Measurements from ENCODE around the gene CHRNB2. TPM values are rescaled to one million over a fixed set of nuclear protein-coding genes. Genes with fewer than 3 reads are reported as not detected.

Gene CHRNB2
- total RNA-seq, 1 experiment from 2014 or later: 1.8 TPM

DNA sequence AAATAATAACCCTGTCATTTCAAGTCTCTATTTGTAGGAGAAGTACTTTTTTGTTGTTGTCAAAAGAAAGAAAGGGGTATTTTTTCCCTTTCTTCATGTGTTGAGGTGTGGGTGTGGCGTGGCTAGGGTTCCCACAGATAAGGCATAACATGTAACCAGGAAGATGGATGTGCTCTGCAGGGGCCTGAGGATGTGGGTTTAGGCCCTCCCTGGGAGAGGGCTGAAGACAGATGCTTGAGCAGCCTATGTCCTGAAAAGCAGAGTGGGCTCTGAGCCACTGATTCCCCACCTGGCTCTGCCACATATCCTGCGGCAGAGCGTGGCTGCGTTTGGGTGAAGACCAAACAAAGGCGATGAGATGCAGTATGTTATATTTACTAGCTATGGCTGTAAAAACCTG, 54.3 kb downstream of the CHRNB2 start:
- H3K27ac ChIP-seq (ENCODE audit: insufficient read length, low read depth, low read length): no peak overlapping the region
- H3K14ac ChIP-seq (ENCODE audit: insufficient read depth, low read length): no peak overlapping the region
- H3K9me3 ChIP-seq (ENCODE audit: control insufficient read depth, low read depth, low read length): no peaks in the 10 kb centered on the region
- no peak overlapping the region for H4K8ac ChIP-seq (replicated peaks; ENCODE audit: insufficient read length, low read depth, low read length)
- H4K5ac ChIP-seq (ENCODE audit: insufficient read length, low read depth, low read length): no peak overlapping the region
- H3T11ph ChIP-seq (ENCODE audit: low read length): no peak overlapping the region
- H3K27me3 Mint-ChIP-seq (ENCODE audit: low read depth): no peaks in the 10 kb centered on the region
- H3K9me3 Mint-ChIP-seq: no peaks in the 10 kb centered on the region
- peaks cover 48% of the 10 kb centered on the region; the same call in 1 of the 2 replicates for H3K79me2 ChIP-seq (ENCODE audit: insufficient read depth, low read length)
- no peak overlapping the region for H3K23ac ChIP-seq (ENCODE audit: insufficient read length, low read depth, low read length)
- H3K4me1 Mint-ChIP-seq: peaks cover 23 to 24% of the 10 kb centered on the region in 2 experiments
- no peak overlapping the region for H2AFZ ChIP-seq (ENCODE audit: low read length)
- H3K4me1 ChIP-seq (ENCODE audit: insufficient read depth, low read length): no peaks in the 10 kb centered on the region
- H4K20me1 ChIP-seq (ENCODE audit: control insufficient read depth, insufficient read depth, insufficient read length): no peaks in the 10 kb centered on the region
- no peak overlapping the region for H3K4me2 ChIP-seq (ENCODE audit: insufficient read depth, insufficient read length, low read length)
- no peak overlapping the region for H3K9ac ChIP-seq (ENCODE audit: extremely low read depth, insufficient read length, low read length)
- no peak overlapping the region for H2BK15ac ChIP-seq (ENCODE audit: low read depth, low read length)
- no peak overlapping the region for H4K91ac ChIP-seq (ENCODE audit: insufficient read length, low read depth, low read length)
- no peak overlapping the region for H3K4me3 Mint-ChIP-seq
- DNase-seq: no peak
- peaks cover 1% of the 10 kb centered on the region for H3K23me2 ChIP-seq (ENCODE audit: insufficient read length, low read depth, low read length, poor library complexity, severe bottlenecking)
- H3K36me3 Mint-ChIP-seq (ENCODE audit: insufficient read depth in 1 of 3, low read depth in 3 of 3): peaks cover 4 to 17% (median 10%) of the 10 kb centered on the region in 3 experiments; a peak in 4 of 7 replicates
- no peak overlapping the region for H2BK5ac ChIP-seq (ENCODE audit: insufficient read length, low read length)
- no peak overlapping the region for H3K4ac ChIP-seq (ENCODE audit: low read depth, low read length)
- peak overlapping the region in 1 of 3 experiments; percentile 80; a peak in 2 of 7 replicates for H3K27ac Mint-ChIP-seq
- TF ChIP-seq CTCF (conservative IDR thresholded peaks at IDR 0.05): no peak
- H2BK12ac ChIP-seq (ENCODE audit: insufficient read length, low read depth, low read length): no peak overlapping the region
- H3K27me3 ChIP-seq (ENCODE audit: insufficient read depth, low read length): no peaks in the 10 kb centered on the region
- H3K18ac ChIP-seq (ENCODE audit: insufficient read length, low read depth, low read length): no peak overlapping the region
- no peak overlapping the region for H3K56ac ChIP-seq (ENCODE audit: insufficient read length, low read depth, low read length)
- no peak overlapping the region for H2BK20ac ChIP-seq (ENCODE audit: low read depth, low read length, poor library complexity, severe bottlenecking)
- WGBS (ENCODE audit: extremely low coverage, insufficient read length, low lambda C conversion rate): no CpG with 5 or more reads among the region's 5 CpGs
- H2BK120ac ChIP-seq (ENCODE audit: low read depth, low read length, poor library complexity, severe bottlenecking): no peak overlapping the region
- no peak overlapping the region for H2AK5ac ChIP-seq (ENCODE audit: insufficient read length, low read length)
- H3K79me1 ChIP-seq (ENCODE audit: insufficient read depth, low read depth, low read length, poor library complexity, severe bottlenecking): peaks cover 5% of the 10 kb centered on the region
